ENCODE results near the gene CITED2.
"Not testable (repeated sequence)": the region's sequence is repeated elsewhere in the genome, so short reads cannot be mapped to it uniquely, and the experiment has no call there.

CITED2 gene

DNA sequence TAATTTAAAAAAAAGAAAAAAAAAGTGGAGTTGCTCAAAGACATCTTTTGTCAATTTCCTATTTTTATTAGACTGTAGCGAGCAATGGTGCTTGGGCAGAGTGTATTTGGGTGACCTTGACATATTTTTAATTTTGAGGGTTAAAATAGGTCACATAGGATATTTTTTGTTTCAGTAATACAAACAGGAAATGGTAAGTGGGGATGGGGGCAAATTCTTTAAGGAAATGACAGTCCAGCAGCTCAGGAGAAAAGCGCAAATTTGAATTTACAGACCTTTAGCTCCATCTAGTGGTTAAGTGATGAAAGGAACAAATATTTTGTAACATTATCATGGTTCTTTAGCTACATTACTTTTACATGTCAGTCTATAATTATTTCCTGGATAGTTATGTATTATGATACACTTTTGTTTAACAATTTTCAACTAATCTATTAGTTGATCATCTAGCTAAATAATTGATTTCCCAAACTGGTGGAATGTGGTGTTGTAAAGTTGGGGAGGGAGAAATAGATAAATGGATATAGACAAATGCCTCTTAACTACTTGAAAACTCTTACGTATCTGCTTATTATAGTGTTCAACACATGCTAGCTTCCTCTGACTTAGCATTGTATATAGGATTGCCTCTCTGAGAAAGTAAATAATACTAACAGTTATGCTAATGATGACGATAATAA, 10.0 kb downstream of the CITED2 start:
- DNase-seq: no peak

- not testable (repeated sequence) for DNase-seq
Measured at GRCh38 chr6:139363797-139364196, 10.7 kb downstream of the CITED2 start.

GRCh38 chr6:139363123-139363522, 11.3 kb downstream of the CITED2 start:
- DNase-seq: not testable (repeated sequence)

- DNase-seq: no peak
Measured at GRCh38 chr6:139361211-139361610, 13.2 kb downstream of the CITED2 start.

GRCh38 chr6:139356924-139357323, 17.5 kb downstream of the CITED2 start:
- DNase-seq: no peak

DNA sequence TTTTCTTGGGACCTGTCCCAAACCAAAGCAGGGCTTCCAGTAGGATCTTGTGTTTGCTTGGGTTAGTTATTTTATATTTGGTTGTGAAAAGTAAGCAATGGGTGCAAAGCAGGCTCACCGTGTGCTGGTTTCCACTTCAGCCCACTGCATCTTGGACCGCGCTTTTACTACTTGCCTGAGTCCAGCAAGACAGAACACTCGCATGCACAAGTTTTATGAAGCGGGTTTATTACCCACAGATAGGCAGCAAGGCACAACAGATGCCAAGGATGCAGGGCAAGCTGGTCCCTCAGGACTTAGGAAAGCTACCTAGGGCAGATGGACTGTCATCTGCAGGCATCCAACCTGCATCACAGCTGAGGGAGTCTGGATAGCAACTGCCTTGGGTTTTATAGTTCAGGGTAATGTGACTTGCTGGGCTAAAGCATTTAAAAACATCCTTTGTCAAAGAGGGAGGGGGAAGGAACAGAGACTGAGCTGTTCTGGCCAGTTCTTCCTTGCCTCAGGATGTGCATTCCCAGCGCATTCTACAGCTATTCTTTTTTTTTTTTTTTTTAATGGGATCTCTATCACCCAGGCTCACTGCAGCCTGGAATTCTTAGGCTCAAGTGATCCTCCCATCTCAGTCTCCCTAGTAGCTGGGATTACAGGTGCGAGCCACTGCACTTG, 18.5 kb downstream of the CITED2 start:
- no peak for DNase-seq

DNA sequence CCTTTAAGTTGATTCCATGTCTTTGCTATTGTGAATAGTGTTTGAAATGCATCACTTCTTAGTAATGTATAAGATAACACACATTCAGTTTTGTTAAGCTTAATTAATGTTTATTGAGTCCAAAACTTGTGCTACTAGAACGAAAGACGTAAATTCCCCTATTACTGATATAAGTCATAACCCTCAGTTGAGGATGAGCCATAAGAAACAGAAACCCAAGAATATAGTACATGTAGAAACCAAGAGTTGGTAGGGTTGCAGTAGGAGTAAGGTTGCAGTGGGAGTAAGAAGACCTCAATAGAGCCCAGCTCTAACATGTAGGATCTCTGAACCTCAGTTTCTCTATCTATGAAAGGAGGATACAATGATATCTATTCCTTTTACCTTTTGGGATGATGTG, 19.3 kb downstream of the CITED2 start:
- DNase-seq: no peak

DNA sequence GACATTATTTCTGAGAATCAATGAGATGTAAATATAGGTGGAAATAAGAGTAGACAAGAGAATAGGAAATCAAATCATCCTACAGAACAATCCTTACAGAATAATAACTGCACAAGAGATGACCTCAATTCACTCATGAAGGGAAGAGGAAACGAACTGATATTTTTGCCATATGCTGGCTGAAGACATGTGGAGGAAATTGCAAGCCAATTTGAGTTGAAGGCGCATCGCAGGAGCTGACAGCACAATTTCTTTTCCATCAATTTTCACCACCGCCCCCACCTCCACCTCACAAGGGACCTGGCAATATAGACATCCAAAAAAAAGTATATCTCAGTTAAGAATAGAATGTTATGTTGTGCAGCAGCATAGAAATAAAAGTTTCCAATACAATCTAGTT, 20.3 kb downstream of the CITED2 start:
- DNase-seq: no peak

- no peak for DNase-seq
Measured at GRCh38 chr6:139349464-139350020, 24.9 kb downstream of the CITED2 start.

- DNase-seq: no peak
Measured at GRCh38 chr6:139346392-139346791, 28.1 kb downstream of the CITED2 start.

DNA sequence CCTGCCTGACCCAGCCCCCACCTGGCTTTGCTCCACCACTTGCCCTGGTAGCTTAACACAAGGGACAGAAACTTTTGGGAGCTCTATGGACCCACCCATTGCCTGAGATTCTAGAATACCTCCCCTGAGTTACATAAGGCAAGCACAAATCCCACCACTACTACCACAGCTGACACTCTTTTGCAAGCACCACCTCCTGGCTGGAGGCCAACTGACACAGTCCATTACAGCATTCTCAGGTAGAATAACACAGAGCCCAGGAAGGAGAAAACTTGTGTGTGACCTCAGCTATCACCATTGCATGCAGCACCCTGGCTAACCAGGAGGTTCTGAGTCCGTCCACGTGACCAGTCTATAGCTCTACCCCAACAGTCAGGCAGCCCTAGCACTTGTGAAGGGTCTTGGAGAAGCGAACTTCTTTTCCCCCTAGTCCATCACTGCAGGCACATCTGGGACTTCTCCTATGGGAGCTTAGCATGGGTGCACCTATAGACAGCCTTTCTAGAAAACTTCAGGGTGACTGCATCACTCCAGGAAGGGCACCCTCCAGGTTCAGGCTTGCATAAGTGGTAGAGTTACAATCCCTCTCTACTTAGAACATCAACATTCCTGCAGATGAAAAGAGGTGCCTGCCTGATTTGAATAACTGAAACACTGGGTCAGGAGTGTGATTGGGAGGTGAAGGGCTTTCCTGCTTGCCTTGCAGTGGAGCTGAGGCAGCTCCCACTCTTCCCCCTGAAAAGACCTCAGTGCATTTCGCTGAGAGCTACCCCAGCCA, 30.1 kb downstream of the CITED2 start:
- no peak for DNase-seq

DNA sequence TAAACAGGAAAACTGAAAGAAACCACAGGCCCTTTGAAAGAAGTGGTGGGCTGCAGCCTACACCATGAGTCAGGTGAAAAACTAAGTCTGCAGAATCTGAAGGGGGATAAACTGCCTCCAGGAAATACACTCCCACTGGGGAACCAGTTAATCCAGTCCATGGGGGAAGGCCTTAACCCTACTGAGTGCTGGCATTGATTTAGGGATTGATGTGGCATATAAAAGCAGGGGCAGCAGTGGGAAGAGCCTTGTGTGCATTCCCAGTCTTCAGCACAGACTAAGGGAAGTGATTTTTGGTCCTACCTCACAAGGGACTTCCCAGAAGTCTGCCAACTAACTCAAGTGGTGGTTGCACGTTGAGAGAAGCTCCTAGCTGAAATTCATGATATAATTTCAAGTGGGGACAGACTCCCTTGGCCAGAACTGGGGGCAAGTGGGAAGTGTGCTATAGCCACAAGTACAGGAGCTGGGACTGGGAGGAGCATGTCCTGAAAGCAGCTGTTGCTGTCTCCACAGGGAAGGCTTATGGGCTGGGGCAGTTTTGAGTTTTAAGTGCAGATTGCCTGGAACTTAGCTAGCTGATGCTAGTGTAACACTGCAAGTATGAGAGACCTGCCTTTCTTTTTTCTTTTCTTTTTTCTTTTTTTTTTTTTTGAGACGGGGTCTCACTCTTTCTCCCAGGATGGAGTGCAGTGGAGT, 31.2 kb downstream of the CITED2 start:
- no peak for DNase-seq

GRCh38 chr6:139341060-139341459, 33.4 kb downstream of the CITED2 start:
- DNase-seq: no peak

DNA sequence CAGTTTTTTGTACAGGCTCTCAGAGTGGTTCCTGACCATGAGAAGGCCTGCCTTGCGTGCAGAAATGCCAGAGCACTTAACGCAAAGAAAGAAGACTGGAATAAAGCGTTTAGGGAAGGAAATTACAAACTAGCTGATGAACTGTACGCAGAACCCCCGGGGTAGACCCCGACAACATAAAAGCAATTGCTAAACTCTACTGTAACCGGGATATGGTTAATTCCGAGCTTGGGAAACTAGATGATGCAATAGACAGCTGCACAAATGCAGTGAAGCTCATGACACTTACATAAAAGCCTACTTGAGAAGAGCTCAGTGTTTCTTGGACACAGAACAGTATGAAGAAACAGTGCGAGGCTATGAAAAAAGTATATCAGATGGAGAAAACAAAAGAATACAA, 35.7 kb downstream of the CITED2 start:
- DNase-seq: no peak

- no peak for DNase-seq
Measured at GRCh38 chr6:139337830-139338229, 36.6 kb downstream of the CITED2 start.

DNA sequence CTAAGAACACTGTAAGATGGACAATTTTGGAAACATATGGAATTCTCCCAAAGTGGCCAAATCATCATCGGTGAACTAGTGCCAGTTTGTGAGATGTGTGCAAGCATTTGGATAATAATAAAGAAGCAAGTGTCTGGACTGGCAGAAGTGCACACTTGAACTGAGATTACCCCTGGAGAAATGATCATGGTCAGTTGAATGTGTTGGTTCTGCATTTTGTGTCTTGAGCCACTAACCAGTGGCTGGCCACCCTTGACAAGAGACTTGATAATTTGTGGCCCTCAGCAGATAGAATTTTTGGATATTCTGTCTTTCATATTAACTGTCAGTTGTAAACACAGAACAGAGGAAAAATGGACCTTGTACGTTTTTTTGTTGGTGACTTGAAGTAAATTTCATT, 37.4 kb downstream of the CITED2 start:
- DNase-seq: no peak

- no peak for DNase-seq
Measured at GRCh38 chr6:139336488-139336887, 38.0 kb downstream of the CITED2 start.

DNA sequence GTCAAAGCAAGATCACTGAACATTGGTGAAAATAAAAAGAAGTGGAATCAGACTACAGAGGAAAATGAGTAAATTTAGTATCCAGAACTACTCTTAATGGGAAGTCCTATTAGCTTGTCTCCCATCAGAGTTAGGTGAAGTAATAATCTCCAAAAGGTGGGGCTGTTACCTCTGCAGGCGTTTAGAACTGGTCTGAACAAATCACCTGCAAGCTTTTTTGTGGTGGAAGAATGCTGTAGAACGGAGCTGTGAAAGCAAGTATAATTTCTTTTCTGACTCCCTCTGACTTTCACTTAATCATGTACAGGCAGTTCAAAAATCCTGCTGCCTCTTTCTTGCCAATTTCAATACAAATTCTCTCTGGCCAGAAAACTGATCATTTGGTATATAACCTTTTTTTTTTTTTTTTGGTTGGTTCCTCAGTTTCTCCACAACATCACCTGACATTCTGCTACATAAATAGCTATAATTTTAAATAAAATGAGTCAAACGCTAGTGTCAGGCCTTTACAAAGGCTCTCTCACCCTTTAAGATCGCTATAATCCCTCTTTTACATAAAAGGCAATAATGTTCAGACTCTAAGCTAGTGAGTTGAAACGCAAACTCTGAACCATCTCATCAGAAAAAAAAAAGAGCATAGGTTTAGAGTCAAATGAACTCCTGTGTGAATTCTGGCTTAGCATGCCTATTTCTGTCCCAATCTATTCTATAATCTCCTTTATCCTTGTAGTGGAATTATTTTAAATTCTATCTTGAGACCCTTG, 38.8 kb downstream of the CITED2 start:
- DNase-seq: no peak

DNA sequence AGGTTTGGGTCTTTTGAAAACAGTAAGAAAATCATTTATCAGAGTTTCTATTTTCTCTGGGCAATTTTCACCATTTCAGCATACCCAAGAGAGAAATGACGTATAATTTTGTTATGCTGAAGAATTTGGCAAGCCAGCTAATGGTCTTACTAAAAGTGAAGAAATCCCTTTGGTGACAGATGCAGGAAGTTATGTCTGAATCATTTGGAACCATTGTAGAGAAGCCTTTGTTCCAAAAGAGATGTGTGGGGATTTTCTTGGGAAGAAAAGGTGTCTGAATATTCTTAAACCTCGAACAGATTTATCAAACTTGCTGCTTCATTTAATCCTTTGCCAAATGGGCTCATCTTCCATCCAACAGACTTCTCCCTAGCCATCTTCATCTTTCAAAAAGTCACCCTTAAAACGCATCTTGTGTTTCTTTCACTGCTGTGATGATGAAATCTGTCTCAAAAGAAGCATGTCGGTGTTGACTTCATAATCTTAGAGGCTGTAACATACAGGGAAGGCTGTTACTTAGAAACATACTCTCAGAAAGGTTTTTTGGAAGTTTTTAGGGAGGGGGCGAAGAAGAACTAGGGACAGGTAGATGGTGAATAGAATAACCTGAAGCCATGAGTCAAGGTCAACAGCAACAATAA, 39.5 kb downstream of the CITED2 start:
- peak; percentile 37 for DNase-seq

DNA sequence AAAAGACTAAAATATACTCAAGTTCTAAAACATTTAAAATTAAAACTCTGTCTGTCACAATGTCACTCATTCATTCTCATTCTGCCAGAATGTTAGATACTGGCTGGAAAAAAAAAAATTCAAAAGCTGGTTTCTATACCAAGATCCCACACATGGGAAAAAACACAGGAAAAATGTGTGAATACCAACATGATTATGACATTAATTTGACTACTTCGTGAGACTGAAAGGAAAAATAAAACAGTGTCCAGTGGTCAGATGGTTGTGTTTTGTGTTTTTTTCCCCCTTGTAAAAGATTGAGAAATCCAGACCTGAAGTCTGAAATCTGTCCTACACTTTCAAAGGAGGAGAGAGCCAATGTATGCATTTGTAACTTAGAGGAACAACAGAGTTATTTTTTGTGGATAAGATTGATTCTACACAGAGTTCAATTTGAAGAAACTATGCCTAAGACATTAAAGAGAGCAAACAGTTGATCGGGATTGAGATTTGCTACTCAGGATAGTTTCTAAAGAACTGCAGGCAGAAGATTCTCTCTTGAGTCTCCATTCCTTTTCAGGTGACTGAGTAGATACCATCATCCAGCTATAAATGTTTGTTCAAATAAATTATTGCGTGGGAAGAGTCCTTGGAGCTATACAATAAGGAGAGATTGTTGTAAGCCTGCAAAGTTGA, 43.5 kb downstream of the CITED2 start:
- no peak for DNase-seq

- no peak for DNase-seq
Measured at GRCh38 chr6:139330306-139330705, 44.1 kb downstream of the CITED2 start.
